ENCODE results near the gene AKAP1.

DNA sequence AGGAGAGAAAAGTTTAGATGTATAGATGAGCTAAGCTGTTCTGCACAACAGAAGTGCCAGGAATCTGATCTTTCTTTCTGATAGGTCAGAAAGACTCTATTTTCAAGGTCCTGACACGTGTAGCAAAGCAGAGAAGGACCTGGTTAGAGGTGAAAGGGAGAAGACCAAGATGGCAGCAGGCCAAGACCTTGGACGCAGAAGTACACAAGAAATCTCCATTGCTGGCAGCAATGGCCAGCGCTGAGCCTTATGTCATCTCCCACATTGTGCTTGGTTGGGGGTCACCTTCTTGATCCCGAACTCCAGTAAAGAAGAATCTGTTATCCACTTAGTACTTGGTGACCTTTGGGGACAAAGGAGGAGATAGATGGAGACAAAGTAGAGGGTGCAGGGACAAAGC is 41.8 kb upstream of the AKAP1 start:
- TF ChIP-seq, protein P1, sequence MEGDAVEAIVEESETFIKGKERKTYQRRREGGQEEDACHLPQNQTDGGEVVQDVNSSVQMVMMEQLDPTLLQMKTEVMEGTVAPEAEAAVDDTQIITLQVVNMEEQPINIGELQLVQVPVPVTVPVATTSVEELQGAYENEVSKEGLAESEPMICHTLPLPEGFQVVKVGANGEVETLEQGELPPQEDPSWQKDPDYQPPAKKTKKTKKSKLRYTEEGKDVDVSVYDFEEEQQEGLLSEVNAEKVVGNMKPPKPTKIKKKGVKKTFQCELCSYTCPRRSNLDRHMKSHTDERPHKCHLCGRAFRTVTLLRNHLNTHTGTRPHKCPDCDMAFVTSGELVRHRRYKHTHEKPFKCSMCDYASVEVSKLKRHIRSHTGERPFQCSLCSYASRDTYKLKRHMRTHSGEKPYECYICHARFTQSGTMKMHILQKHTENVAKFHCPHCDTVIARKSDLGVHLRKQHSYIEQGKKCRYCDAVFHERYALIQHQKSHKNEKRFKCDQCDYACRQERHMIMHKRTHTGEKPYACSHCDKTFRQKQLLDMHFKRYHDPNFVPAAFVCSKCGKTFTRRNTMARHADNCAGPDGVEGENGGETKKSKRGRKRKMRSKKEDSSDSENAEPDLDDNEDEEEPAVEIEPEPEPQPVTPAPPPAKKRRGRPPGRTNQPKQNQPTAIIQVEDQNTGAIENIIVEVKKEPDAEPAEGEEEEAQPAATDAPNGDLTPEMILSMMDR (IDR thresholded peaks at IDR 0.05), result no peak
- TF ChIP-seq POLR2A (IDR thresholded peaks at IDR 0.05), result no peak
